A549 (cell line): Measurements from ENCODE around the gene SFRP4. TPM values are rescaled to one million over a fixed set of nuclear protein-coding genes. Genes with fewer than 3 reads are reported as not detected.

Source experiments
- ATAC-seq, 2 experiments: fragments of 200-7000 bp in 1 of 2; fragments of >200 bp in 1 of 2; cut with Nextera tagmentation in 1 of 2; cut with Tn5 transposase in 1 of 2; 3 replicates each; pipeline versions ENCODE4 v1.8.0 to v1.9.1; 2018 to 2020; ENCODE audit warnings: mild to moderate bottlenecking in 1 of 2, moderate library complexity in 1 of 2
- CTCF ChIA-PET: fragments of 300-600 bp; sonication (Branson Sonifier 250); formaldehyde crosslinking; extraction: SDS; loops from one replicate; lab custom pipeline; 2021; ENCODE audit warnings: antibody characterized with exemption, inconsistent platforms; lab: Yijun Ruan, JAX
- POLR2A ChIA-PET: fragments of 350-600 bp; formaldehyde crosslinking; extraction: SDS; loops from one replicate; lab custom pipeline; 2021; ENCODE audit warnings: antibody characterized with exemption, inconsistent platforms; lab: Yijun Ruan, JAX
- DNase-seq, 2 experiments: peaks; one replicate each; pipeline versions ENCODE4 v3.0.0 to v3.0.0-alpha.2; 2011 to 2016; ENCODE audit warnings: low read depth in 1 of 2, low spot score in 1 of 2
- FAIRE-seq: peaks from 2 replicates; lab custom pipeline; 2011; peaks lifted over from hg19 to GRCh38; lab: Jason Lieb, UNC
- H3K27ac ChIP-seq, 2 experiments: fragments of >200 bp; sonication (Bioruptor Twin); formaldehyde crosslinking; 3 replicates each; pipeline ENCODE4 v1.5.1; 2016 to 2017
- H3K4me1 ChIP-seq: fragments of >200 bp; sonication (Bioruptor Twin); formaldehyde crosslinking; 3 replicates; pipeline ENCODE4 v1.6.1; 2016
- H3K4me2 ChIP-seq: fragments of >200 bp; sonication (Bioruptor Twin); formaldehyde crosslinking; 3 replicates; pipeline ENCODE4 v1.6.1; 2016
- H3K4me3 ChIP-seq: fragments of >200 bp; sonication (Bioruptor Twin); formaldehyde crosslinking; 3 replicates; pipeline ENCODE4 v1.5.1; 2016
- H3K9me3 ChIP-seq: fragments of >200 bp; sonication (Bioruptor Twin); formaldehyde crosslinking; 3 replicates; pipeline ENCODE4 v1.6.1; 2016
- ATOH8 ChIP-seq: fragments of 250-450 bp; sonication (Bioruptor Pico); IDR thresholded peaks from 2 replicates; pipeline ENCODE4 v1.5.0; 2020; ENCODE audit warnings: low read depth, mild to moderate bottlenecking, moderate library complexity
- BHLHE40 ChIP-seq: IDR thresholded peaks from 2 replicates; pipeline ENCODE4 v1.6.1; 2012; ENCODE audit warnings: low read depth, low read length, inconsistent platforms
- CBX2 ChIP-seq: fragments of 200-600 bp; sonication (generic); IDR thresholded peaks from 2 replicates; pipeline ENCODE4 v1.6.1; 2016; ENCODE audit warnings: low read depth, mild to moderate bottlenecking, borderline replicate concordance
- CHD4 ChIP-seq: fragments of 200-600 bp; sonication (generic); IDR thresholded peaks from 2 replicates; pipeline ENCODE4 v1.6.1; 2016; ENCODE audit warnings: antibody characterized with exemption, mild to moderate bottlenecking, borderline replicate concordance
- EHF ChIP-seq: fragments of 250-450 bp; sonication (Bioruptor Pico); IDR thresholded peaks from 2 replicates; pipeline ENCODE4 v1.5.0; 2020; ENCODE audit warnings: mild to moderate bottlenecking
- FOSL2 ChIP-seq, 2 experiments: fragments of 450-650 bp in 1 of 2; fragments of >200 bp in 1 of 2; sonication (Bioruptor Twin) in 1 of 2; formaldehyde crosslinking; IDR thresholded peaks; 2 replicates each; pipeline versions ENCODE4 v1.5.0 to v1.6.1; 2016 to 2020; ENCODE audit warnings: mild to moderate bottlenecking in 1 of 2, moderate library complexity in 1 of 2
- FOXS1 ChIP-seq: fragments of 250-450 bp; sonication (Bioruptor Pico); IDR thresholded peaks from 2 replicates; pipeline ENCODE4 v1.5.0; 2020; ENCODE audit warnings: mild to moderate bottlenecking, moderate library complexity
- HES2 ChIP-seq: fragments of >200 bp; sonication (Bioruptor Twin); formaldehyde crosslinking; IDR thresholded peaks from 2 replicates; pipeline ENCODE4 v1.6.1; 2016
- HEYL ChIP-seq: fragments of 250-450 bp; sonication (Bioruptor Pico); IDR thresholded peaks from 2 replicates; pipeline ENCODE4 v1.8.0; 2021; ENCODE audit warnings: mild to moderate bottlenecking, moderate library complexity
- HOXA7 ChIP-seq: fragments of 250-450 bp; sonication (Bioruptor Pico); IDR thresholded peaks from 2 replicates; pipeline ENCODE4 v1.5.0; 2020; ENCODE audit warnings: mild to moderate bottlenecking, moderate library complexity
- HOXB5 ChIP-seq: fragments of 250-450 bp; sonication (Bioruptor Pico); IDR thresholded peaks from 2 replicates; pipeline ENCODE4 v1.5.0; 2020; ENCODE audit warnings: mild to moderate bottlenecking, moderate library complexity
- KDM1A ChIP-seq: fragments of 200-600 bp; sonication (generic); IDR thresholded peaks from 2 replicates; pipeline ENCODE4 v1.6.1; 2016; ENCODE audit warnings: low read depth, mild to moderate bottlenecking
- MAX ChIP-seq: IDR thresholded peaks from 2 replicates; pipeline ENCODE4 v1.6.1; 2012
- MYC ChIP-seq: IDR thresholded peaks from 2 replicates; pipeline ENCODE4 v1.6.1; 2012; ENCODE audit warnings: mild to moderate bottlenecking, inconsistent platforms, low read length, improper control_type of control experiment, borderline replicate concordance
- PBX3 ChIP-seq: IDR thresholded peaks from 2 replicates; pipeline ENCODE4 v1.6.1; 2012
- RAD21 ChIP-seq, 2 experiments: fragments of >200 bp in 1 of 2; sonication (Bioruptor Twin) in 1 of 2; formaldehyde crosslinking in 1 of 2; IDR thresholded peaks in 1 of 2; conservative IDR thresholded peaks in 1 of 2; 2 replicates in 1 of 2; 3 replicates in 1 of 2; pipeline ENCODE4 v1.6.1; 2012 to 2018; ENCODE audit warnings: inconsistent platforms in 1 of 2
- RFX5 ChIP-seq: fragments of 450-650 bp; IDR thresholded peaks from 2 replicates; pipeline ENCODE4 v1.7.1; 2014; ENCODE audit warnings: antibody characterized with exemption, mild to moderate bottlenecking, moderate library complexity
- RNF2 ChIP-seq: fragments of 200-600 bp; sonication (generic); IDR thresholded peaks from 2 replicates; pipeline ENCODE4 v1.6.1; 2016; ENCODE audit warnings: low read depth, mild to moderate bottlenecking, antibody characterized with exemption, moderate library complexity, borderline replicate concordance
- TFCP2L1 ChIP-seq: fragments of 250-450 bp; sonication (Bioruptor Pico); IDR thresholded peaks from 2 replicates; pipeline ENCODE4 v1.5.0; 2021; ENCODE audit warnings: mild to moderate bottlenecking
- USF2 ChIP-seq: fragments of 450-650 bp; IDR thresholded peaks from 2 replicates; pipeline ENCODE4 v1.6.1; 2014; ENCODE audit warnings: antibody characterized with exemption
- ZFP36 ChIP-seq: fragments of 450-650 bp; IDR thresholded peaks from 2 replicates; pipeline ENCODE4 v1.6.1; 2014; ENCODE audit warnings: borderline replicate concordance; ENCODE audit not compliant: partially characterized antibody
- ZSCAN20 ChIP-seq: fragments of 250-450 bp; sonication (Bioruptor Pico); IDR thresholded peaks from 2 replicates; pipeline ENCODE4 v1.8.0; 2022; ENCODE audit warnings: mild to moderate bottlenecking, moderate library complexity
- WGBS: methylation state at CpG from one replicate; pipeline ENCODE4 v1.1.6; 2017; ENCODE audit errors: missing lambda C conversion rate; 5-methylcytosine and 5-hydroxymethylcytosine counted together
- polyA plus RNA-seq, 4 experiments: library from polyadenylated mRNA; depleted of rRNA in 3 of 4; stranded (reverse); fragments of >200 nt; fragmentation: RNase III in 1 of 4; extraction: RNeasy Plus Mini Kit Qiagen cat#74134 plus additional on column Dnase treatment in 1 of 4; gene quantifications; 2 replicates in 3 of 4; 3 replicates in 1 of 4; pipeline ENCODE4 v1.2.3, GENCODE V29; 2011 to 2017

The SFRP4 gene
- polyA plus RNA-seq, 2 of the 4 experiments (the other 2 are of a cell fraction): 7.4 to 11.9 TPM

GRCh38 chr7:37944737-37945054 is 28.1 kb upstream of the SFRP4 start:
- FAIRE-seq (no peak), ATAC-seq (no peak), DNase-seq (no peak)
- TF ChIP-seq FOXS1 (CRISPR knock-in tag) (no peak), HES2 (no peak), ATOH8 (CRISPR knock-in tag) (no peak), BHLHE40 (no peak), MYC (no peak), HOXA7 (no peak), TFCP2L1 (CRISPR knock-in tag) (no peak), ZSCAN20 (no peak), EHF (no peak), RFX5 (no peak), RNF2 (no peak), RAD21 (conservative IDR thresholded peaks at IDR 0.05 in 1 of 2, IDR thresholded peaks at IDR 0.05 in 1 of 2) (no peak), MAX (no peak), USF2 (no peak), HOXB5 (CRISPR knock-in tag) (no peak), KDM1A (no peak), CHD4 (no peak), HEYL (no peak), FOSL2 (IDR thresholded peaks at IDR 0.05) (no peak), FOSL2 (CRISPR knock-in tag; IDR thresholded peaks at IDR 0.05) (no peak), ZFP36 (no peak)
- Histone ChIP-seq H3K4me2 (no peak overlapping the region), H3K4me1 (peaks cover 52% of the 10 kb centered on the region), H3K4me3 (no peak overlapping the region), H3K9me3 (no peaks in the 10 kb centered on the region), H3K27ac (peak overlapping the region in 1 of 2 experiments; percentile 53; a peak in 1 of 6 replicates)
- POLR2A ChIA-PET: interaction anchor here (1.0 kb wide), 1 partner anchor 233 kb away, joined by 4 read pairs; the partner anchor contains the start of gene STARD3NL
- WGBS: 67% methylated on average over 2 of the region's 2 CpGs
- CTCF ChIA-PET: interaction anchor here (1.2 to 2.8 kb wide), 4 partner anchors 24 to 271 kb away, joined by 3 to 14 read pairs (median 4); partner anchors contain the start of genes EPDR1 and SFRP4

- Histone ChIP-seq H3K4me1 (peaks cover 57% of the 10 kb centered on the region), H3K27ac (peak overlapping the region; percentile 50 to 53; a peak in 4 of 6 replicates), H3K9me3 (no peaks in the 10 kb centered on the region), H3K4me3 (no peak overlapping the region), H3K4me2 (peak overlapping the region; percentile 76)
- POLR2A ChIA-PET: interaction anchor here (1.0 kb wide), 1 partner anchor 234 kb away, joined by 4 read pairs; the partner anchor contains the start of gene STARD3NL
- no peak for DNase-seq
- CTCF ChIA-PET: interaction anchor here (1.2 to 2.8 kb wide), 4 partner anchors 23 to 271 kb away, joined by 3 to 14 read pairs (median 4); partner anchors contain the start of genes EPDR1 and SFRP4
- TF ChIP-seq CBX2: no peak
- TF ChIP-seq PBX3: no peak
- WGBS: 69% methylated on average over 8 of the region's 8 CpGs
- ATAC-seq: peak; percentile 38 to 55; a peak in 3 of 6 replicates
- FAIRE-seq: no peak
Observed at GRCh38 chr7:37943905-37944736, 27.5 kb upstream of the SFRP4 start.
